Superior temporal gyrus (tissue), 1 donor: ENCODE measurements around the gene RGP1.

Experiments used
- DNase-seq: peaks from one replicate; pipeline ENCODE4 v3.0.0-alpha.2; 2016; ENCODE audit errors: extremely low spot score

RGP1 gene

GRCh38 chr9:35771534-35771933 is 22.4 kb downstream of the RGP1 start:
- DNase-seq, result no peak

DNA sequence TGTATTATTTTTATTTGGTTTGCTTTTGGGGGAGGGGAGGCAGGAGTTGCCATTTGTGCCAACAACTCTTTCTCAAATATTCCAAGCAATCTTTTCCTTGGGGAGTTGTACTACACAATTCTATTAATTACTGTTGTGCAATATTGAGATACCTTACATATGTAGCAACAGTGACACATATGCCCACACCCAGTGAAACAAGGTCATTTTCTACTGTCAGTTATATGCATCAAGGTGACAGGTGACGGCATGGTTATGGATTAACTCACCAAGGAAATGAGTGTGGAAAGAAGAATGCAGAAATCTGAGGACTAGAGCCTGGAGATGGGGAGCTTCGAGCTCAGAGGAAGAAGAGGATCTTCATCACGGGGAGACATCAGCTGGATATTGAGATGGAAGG is 22.9 kb downstream of the RGP1 start:
- no peak for DNase-seq

DNA sequence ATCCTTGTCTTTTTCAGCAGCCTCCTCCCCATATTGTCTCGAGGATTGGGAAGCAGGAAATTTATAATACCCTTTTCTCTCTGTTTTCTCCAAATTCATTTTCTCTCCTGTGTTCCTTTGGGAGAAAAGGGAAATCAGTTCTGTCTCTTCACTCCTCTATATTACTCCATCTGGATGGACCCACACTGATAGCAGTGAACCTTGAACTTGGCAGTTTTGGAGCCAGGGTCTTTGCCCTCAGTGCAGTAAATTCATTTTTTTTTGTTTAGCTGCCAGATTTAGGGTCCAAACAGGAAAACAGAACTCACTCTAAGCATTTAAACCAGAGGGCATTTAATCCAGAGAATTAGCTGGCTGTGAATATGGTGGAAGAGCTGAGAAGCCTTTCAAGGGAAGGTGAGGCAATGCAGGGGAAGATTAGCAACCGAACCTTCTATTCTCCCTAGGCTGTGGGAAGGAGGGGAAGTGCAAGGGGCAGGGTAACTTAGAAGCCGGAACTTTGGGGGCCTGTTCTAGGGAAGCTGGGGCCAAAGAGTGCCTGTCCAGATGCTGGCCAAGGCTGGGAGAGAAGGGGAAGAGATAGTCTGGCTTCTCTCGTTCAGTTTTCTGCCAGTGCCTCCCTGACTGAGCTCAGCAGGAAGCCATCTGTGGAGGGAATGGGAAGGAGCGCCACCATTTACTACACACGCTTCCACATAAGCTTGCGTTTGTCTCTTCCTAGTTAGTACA is 26.0 kb downstream of the RGP1 start:
- DNase-seq, result no peak

- DNase-seq, result no peak
Observed at GRCh38 chr9:35776018-35776417, 26.9 kb downstream of the RGP1 start.

DNA sequence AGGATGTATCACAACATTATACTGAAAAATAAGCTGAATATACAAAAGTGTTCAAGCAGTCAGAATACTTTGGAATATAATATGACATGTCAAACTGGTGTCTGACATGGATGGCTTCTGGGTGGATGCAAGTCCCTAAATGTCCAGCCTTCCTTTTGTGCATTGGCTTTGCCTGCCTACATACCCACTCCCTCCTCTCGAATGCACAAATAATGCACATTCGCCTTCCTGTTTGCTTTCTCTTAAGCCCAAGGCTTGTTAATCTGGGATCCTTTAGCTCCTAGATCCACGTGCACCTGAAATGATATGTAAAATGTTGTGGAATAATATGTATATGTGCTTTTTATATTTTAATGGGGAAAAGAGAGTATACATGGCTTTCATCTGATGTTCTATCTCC is 29.4 kb downstream of the RGP1 start:
- DNase-seq, result no peak

- no peak for DNase-seq
Observed at GRCh38 chr9:35781066-35781465, 32.0 kb downstream of the RGP1 start.

- no peak for DNase-seq
Observed at GRCh38 chr9:35783418-35783817, 34.3 kb downstream of the RGP1 start.

GRCh38 chr9:35789541-35789940 is 40.5 kb downstream of the RGP1 start:
- no peak for DNase-seq

- DNase-seq, result no peak
Observed at GRCh38 chr9:35790025-35790384, 40.9 kb downstream of the RGP1 start.

DNA sequence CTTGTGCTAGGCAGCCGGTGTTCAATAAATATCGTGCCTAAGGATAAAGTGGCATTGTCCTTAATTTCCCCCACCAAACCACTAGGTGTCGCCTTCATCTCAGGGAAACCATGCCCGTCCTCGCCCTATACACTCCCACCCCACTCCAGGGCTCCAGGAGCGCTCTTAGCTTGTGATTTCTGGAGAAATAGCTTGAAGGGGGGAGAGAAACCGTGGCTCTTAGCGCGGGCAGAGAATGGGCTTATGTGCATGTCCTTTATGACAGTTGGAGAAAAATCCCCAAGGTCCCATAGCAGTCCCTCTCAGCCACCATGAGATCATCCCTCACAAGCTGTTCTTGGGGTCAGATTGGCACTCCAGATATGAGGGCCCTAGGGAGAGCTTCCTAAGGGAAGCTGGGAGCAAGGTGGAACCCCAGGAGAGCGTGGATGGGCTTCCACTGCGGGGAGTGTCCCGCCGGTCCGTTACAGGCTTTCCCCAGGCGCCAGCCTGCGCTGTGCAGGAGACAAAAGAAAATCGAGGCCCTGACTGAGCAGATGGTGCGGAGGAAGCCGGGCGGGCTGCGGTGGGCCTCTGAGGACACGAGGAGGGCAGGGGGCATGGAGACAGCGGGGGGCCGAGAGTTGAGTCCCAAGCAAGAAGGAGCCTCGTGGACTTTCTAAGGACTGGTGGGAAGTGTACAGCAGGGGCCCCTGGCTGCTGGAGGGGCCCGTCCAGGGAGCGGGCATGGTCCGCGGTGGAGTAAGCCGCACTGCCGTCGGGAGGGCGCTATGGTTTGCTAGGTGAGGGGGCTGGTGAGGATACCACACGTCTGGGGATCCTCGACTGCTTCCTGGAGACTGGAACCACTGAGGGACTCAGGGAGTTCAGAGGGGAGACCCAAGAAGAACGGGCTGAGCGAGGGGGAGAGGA is 41.6 kb downstream of the RGP1 start:
- peak; percentile 90 for DNase-seq

DNA sequence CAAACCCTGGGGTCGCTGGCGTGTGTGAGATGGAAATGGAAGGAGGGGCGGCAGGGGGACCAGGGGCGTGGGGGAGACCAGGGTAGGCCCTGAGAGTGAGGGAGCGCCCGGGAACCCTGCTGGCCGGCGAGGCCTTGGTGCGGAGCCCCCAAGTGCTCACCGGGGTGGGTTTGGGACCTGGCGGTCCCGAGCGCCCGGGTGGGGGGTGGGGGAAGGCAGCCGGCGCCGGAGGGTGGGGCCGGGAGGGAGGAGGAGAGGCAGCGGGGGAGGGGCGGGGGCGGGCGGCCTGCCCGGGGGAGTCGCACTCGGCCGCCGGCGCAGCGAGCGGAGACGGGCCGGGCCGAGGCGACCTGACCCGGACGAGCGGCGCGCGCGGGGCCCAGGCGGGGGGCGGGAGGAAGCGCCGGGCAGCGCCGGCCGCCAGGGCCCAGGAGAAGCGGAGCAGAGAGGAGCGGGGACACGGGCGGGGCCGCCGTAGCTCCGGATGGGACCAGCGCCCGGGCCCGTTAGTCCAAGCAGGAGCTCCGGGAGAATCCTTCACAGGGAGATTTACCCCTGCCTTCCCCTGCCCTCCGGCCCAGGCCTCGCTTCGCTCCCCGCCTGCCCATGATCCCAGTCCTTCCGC is 42.3 kb downstream of the RGP1 start, which contains the start of gene NPR2:
TSS of gene NPR2 (plus strand) at position 295 of the 625 bp plus-strand sequence. CDS start 818 bp downstream, outside the sequence.
- no peak for DNase-seq

DNA sequence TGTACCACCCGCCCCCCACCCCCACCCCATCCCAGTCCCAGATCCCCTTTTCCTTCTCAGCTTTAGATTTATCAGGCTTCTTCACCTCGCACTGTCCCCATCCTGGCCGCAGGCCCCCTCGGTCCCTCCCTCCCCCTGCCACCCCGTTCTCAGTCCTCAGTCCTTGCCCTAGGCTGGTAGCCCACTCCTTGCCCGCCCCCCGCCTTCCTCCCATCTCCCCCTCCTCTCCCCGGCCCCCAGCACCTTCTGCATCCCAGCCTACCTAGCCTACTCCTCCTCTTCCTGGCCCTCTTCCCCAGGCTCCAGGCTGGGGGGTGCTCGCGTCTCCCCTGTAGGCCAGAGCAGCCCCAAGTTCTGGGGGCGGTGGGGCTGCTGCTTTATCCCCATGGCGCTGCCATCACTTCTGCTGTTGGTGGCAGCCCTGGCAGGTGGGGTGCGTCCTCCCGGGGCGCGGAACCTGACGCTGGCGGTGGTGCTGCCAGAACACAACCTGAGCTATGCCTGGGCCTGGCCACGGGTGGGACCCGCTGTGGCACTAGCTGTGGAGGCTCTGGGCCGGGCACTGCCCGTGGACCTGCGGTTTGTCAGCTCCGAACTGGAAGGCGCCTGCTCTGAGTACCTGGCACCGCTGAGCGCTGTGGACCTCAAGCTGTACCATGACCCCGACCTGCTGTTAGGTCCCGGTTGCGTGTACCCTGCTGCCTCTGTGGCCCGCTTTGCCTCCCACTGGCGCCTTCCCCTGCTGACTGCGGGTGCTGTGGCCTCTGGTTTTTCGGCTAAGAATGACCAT is 43.1 kb downstream of the RGP1 start:
- no peak for DNase-seq

- no peak for DNase-seq
Observed at GRCh38 chr9:35792826-35793225, 43.7 kb downstream of the RGP1 start.

DNA sequence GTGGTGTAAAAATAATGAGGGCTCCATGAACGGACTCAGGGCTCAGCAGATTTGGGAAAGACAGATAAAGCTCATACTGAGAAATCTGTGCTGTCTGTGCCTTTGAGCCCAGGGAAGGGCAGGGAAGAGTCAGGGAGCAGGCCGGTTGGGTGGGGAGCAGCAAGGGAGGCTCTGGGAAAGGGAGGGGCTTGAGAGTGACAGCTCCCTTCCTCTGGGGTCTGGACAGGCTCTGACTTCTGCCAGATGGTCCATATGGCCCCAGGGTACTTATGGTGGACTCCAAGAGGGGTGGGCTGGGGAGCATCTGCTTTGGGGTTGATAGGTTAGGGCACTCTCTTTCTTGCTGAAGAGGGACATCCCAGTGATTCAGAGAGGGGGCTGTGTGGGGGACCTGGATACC is 44.4 kb downstream of the RGP1 start:
- DNase-seq, result no peak

DNA sequence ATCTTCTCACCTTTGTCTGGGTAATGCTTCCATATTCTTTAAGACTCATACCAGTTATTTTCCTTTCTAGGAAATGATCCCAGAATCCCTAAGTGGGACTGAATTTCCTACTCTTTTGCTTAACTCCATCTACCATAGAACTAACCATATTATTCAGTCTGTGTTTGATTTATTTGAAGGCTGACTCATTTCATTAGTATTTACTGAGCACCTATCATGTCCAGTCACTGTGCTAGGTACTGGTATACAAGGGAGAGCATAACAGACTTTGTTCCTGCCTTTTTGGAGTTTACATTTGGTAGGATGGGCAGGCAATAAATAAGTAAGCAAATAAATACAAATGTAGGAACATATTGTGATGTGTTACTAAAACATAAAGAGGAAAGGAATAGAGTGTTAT is 46.6 kb downstream of the RGP1 start:
- DNase-seq, result no peak

DNA sequence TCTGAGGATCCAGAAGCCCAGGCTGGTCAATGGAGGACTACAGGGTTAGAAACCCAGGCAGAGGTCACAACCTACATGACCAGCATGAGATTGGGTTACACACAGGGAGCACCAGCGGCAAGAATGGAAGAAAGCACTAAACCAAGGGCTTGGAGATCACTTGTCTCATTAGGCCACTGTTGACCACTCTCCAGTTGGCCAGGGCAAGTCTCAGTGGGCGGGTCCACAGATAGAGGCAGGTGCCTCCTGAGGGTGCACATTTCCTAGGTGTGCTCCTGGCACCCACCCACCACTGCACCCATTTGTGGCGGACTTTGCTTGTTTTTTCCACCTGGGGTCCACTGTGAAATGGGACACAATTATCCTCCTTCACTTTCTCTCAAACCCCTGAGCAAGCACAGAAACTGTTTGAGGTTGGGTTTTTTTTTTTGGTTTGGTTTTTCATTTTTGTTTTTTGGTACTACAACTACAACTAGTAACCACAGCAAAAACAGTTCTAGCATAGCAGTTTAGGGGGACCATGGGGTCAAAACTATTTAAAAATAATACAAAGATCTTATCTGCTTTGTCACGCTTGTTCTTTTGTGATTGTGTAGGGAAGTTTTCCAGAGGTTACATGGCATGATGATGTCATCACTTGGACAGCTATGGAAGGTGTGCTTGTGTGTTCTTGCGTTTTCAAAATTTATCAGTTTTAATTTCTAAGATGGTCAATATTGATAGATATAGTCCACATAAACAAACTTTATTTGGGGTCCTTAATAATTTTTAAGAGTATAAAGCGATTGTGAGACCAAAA is 48.4 kb downstream of the RGP1 start:
- DNase-seq, result no peak

DNA sequence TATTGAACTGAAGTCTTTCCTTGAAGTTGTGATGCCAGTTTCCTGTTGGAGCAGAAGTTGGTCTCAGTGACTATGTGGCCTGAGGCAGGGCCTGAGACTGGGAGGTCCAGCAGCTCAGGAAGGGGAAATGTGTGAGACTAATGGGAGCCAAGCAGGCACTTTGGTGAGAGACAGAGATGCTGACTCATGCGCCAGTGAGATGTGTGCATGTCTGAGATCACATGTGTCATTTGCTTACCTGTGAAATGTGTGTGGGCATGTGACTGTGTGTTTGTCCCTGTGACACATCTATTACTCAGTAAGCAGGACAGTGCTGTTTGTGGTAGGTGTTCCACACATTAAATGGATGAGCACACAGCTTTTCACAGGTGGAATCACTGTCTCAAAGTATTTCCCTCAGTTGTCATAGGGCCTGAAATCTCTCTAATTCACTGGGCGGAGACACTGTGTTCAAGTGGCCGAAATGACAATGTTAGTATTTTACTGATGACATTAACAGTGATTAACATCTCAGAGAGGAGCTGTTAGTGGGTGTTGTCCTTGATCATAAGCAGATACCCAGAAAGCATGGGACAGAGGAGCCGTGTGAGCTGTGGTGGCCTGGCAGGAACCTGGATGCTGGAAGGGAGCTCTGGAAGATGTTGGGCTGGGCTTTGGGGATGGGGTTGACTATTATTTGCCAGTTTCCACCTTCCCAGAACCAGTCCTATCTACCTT is 49.7 kb downstream of the RGP1 start:
- DNase-seq, result no peak

DNA sequence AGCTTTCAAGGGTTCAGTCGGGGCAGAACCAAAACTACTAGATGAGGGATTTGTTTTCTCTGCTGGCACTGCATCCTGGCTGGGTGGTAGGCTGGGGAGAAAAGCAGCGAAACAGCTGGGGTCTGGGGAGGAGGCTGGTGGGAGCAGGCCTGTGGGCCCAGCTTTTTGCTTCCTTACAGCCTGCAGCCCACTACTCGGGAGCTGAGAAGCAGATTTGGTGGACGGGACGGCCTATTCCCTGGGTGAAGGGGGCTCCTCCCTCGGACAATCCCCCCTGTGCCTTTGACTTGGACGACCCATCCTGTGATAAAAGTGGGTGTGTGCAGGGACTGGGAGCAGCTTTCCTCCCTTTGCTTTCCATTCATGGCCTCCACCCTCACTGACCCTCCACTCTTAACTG is 51.4 kb downstream of the RGP1 start:
- no peak for DNase-seq

- no peak for DNase-seq
Observed at GRCh38 chr9:35801328-35802128, 52.4 kb downstream of the RGP1 start.
